ENCODE results near the gene ECHDC3. TPM values are rescaled to one million over a fixed set of nuclear protein-coding genes. Genes with fewer than 3 reads are reported as not detected.
"Not testable (repeated sequence)": the region's sequence is repeated elsewhere in the genome, so short reads cannot be mapped to it uniquely, and the experiment has no call there.

The ECHDC3 gene
- total RNA-seq, 1 donor from 2014 or later: not detected

- intact Hi-C loops (cut with micrococcal nuclease): no loop called here
Measured at GRCh38 chr10:11715815-11716494, 26.2 kb upstream of the ECHDC3 start.

GRCh38 chr10:11716686-11717085, 25.5 kb upstream of the ECHDC3 start:
- intact Hi-C loops (cut with micrococcal nuclease): no loop called here

GRCh38 chr10:11719496-11720259, 22.5 kb upstream of the ECHDC3 start:
- intact Hi-C loops (cut with micrococcal nuclease): no loop called here

- intact Hi-C loops (cut with micrococcal nuclease): no loop called here
Measured at GRCh38 chr10:11720260-11720741, 21.9 kb upstream of the ECHDC3 start.

GRCh38 chr10:11721806-11722205, 20.4 kb upstream of the ECHDC3 start:
- intact Hi-C loops (cut with micrococcal nuclease): no loop called here

- intact Hi-C loops (cut with micrococcal nuclease): no loop called here
Measured at GRCh38 chr10:11723359-11723758, 18.8 kb upstream of the ECHDC3 start.

- intact Hi-C loops (cut with micrococcal nuclease): loop anchor here (1.0 kb wide), 1 partner anchor 210 kb away; no protein-coding TSS in a partner anchor
Measured at GRCh38 chr10:11724938-11725776, 17.0 kb upstream of the ECHDC3 start.

GRCh38 chr10:11725912-11726311, 16.3 kb upstream of the ECHDC3 start:
- intact Hi-C loops (cut with micrococcal nuclease): loop anchor here (1.0 kb wide), 1 partner anchor 211 kb away; no protein-coding TSS in a partner anchor

GRCh38 chr10:11727563-11727962, 14.6 kb upstream of the ECHDC3 start:
- intact Hi-C loops (cut with micrococcal nuclease): no loop called here

GRCh38 chr10:11728353-11728752, 13.8 kb upstream of the ECHDC3 start:
- intact Hi-C loops (cut with micrococcal nuclease): no loop called here

GRCh38 chr10:11729790-11730315, 12.3 kb upstream of the ECHDC3 start:
- intact Hi-C loops (cut with micrococcal nuclease): no loop called here

GRCh38 chr10:11730779-11731178, 11.4 kb upstream of the ECHDC3 start:
- intact Hi-C loops (cut with micrococcal nuclease): no loop called here

- intact Hi-C loops (cut with micrococcal nuclease): not testable (repeated sequence)
Measured at GRCh38 chr10:11736767-11737166, 5.4 kb upstream of the ECHDC3 start.

GRCh38 chr10:11737258-11738032, 4.7 kb upstream of the ECHDC3 start:
- intact Hi-C loops (cut with micrococcal nuclease): not testable (repeated sequence)

- intact Hi-C loops (cut with micrococcal nuclease): no loop called here
Measured at GRCh38 chr10:11740907-11741306, 1.3 kb upstream of the ECHDC3 start.

GRCh38 chr10:11741608-11742007, 574 bp upstream of the ECHDC3 start:
- intact Hi-C loops (cut with micrococcal nuclease): no loop called here

GRCh38 chr10:11742779-11743298, 657 bp downstream of the ECHDC3 start:
- intact Hi-C loops (cut with micrococcal nuclease): no loop called here

GRCh38 chr10:11743461-11744338, 1.5 kb downstream of the ECHDC3 start:
- intact Hi-C loops (cut with micrococcal nuclease): no loop called here

- intact Hi-C loops (cut with micrococcal nuclease): no loop called here
Measured at GRCh38 chr10:11745045-11745444, 2.9 kb downstream of the ECHDC3 start.

Data from T-helper 2 cell treated with Interferon-gamma antibody and Interleukin-4, amounts not matched to agents 100 ng/mL and 5 ng/mL, for 36 hours (primary cell).